Hypothalamus (tissue), 51 donors: ENCODE results near the gene PFDN1.

Experiments
- DNase-seq, 51 donors: peaks; one replicate each; lab custom pipeline; 2025; lab: John Stamatoyannopoulos, UW

The PFDN1 gene

DNA sequence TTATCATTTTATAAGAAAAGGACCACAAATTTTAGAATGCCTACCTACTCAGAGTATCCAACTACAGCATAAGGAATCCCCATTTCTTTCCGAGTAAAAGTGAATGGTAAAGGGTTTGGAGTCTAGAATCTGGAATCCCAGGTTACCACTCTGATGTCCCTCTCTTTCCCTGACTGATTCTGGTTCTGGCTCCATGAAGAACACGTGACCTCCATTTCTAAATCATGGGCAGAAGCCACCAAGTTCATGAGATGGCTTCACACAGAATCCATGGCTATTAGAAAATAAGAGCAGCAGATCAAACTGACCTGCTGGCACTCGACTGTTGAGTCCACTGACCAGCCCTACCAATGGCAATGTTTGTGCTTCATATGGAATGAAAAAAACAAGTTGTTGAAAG, 40.7 kb downstream of the PFDN1 start:
- DNase-seq = no peak

DNA sequence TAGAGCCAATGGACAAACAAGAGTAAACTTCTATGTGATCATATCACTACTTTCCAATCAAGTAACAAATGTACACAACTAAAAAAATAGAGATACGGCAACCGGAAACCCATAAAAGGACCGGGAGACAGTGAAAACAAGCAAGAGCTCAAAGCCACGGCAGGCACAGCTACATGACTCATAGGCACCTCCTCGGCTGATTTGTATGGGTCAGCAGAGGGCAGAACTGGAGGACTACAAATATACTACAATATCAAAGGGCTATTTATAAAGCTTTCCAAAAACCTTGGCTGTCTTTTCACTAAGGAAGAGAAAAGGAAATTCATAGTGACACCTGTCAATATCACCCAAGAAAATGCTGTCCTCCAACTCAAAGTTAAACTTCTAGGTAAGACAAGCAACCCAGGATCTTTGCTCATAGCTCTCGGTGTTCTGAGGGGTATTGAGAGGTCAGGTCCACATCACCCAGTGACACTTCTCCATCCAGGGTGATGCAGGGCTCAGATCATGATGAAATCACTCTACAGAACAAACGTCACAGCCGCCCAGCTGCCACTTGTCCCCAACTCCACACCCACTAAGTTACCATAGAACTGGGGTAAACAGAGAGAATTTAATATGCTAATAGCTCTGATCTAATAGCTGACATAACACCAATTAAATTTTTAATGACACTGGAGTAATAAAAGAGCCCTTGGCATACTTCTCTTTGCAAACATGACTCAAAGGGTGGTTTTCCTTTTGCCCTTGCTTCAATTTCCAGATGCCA, 41.3 kb downstream of the PFDN1 start:
- peak in 26 of 51 donors; percentile 10 to 69 (median 36) for DNase-seq

DNA sequence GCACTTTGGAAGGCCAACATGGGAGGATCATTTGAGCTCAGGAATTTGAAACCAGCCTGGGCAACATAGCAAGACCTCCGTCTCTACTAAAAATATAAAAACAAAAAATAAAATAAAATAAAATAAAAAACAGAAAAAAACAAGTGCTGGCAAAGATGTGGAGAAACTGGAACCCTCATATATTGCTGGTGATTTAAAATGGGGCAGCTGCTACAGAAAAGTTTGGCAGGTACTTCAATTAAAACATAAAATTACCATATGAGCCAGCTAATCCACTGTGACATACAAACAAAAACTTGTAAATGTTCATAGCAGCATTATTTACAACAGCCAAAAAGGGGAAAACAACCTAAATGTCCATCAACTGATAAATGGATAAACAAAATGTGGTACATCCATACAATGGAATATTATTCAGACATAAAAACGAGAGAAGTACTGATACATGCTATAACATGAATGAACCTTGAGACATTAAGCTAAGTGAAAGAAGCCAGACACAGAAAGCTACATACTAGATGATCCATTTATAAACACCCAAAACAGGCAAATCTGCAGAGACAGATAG, 42.7 kb downstream of the PFDN1 start:
- no peak for DNase-seq

DNA sequence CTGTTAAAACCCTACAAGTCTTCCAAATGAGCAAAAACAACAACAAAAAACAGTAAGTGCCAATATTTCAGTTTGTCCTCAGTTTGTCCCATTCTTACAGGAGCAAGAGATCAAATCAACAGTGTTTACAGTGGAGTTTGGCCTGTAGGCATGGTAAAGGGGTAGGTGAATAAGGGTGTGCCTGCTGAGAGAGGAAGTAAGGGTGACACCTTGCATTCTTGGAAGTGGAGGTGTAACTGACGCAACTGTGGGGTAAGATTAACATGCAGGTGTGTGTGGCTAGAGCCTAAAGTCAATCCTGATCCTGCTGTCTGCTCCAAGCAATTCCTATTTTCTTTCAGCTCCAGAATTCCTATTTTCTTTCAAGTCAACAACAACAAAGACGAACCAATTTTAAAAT, 43.4 kb downstream of the PFDN1 start:
- DNase-seq = no peak

DNA sequence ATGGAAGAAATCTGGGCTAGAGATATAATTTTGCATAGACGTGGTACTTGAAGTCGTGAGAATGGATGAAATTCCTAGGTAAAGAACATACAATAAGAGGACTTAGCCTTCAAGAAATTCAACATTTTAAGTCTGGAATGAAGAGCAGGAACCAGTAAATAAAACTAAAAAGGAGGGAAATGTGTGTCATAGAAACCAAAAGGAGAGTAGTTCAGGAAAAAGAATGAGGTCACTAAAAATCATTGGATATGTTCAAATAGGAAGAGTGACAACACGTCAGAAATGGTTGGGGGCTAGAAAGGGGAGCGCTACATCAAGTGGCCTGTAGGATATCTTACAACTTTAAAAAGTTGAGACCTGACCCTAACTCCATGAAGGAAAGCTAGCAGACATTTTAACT, 44.0 kb downstream of the PFDN1 start:
- DNase-seq = no peak

DNA sequence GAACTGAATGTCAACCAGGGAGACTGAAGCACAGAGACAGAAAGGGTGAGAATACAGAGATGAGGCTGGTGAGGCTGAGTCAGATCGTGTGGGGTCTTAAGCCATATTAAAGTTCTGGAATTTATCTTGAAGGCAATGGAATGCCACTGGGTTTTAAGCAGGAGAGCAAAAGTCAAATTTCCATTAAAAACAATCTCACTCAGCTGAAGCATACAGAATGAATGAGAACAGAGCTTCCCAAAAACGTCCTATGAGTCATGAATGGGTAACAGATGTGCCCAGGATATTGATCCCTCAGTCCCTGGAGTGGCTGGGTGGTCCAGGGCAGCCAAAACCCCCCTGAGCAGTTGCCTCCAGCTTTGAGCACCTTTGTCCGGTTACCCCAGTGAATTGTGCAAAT, 44.9 kb downstream of the PFDN1 start:
- no peak for DNase-seq

DNA sequence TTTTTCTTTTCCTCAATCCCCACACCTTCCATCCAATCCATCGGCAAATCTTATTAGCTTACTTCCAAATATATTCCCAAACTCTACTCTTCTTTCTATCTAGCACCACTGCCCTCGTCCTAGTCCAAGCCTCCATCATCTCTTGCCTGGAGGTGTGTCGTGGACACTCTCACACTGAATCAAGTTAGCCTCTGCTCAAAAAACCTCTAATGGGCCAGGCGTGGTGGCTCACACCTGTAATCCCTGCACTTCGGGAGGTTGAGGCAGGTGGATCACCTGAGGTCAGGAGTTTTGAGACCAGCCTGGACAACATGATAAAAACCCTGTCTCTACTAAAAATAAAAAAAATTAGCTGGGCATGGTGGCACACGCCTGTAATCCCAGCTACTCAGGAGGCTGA, 46.2 kb downstream of the PFDN1 start:
- DNase-seq = no peak

DNA sequence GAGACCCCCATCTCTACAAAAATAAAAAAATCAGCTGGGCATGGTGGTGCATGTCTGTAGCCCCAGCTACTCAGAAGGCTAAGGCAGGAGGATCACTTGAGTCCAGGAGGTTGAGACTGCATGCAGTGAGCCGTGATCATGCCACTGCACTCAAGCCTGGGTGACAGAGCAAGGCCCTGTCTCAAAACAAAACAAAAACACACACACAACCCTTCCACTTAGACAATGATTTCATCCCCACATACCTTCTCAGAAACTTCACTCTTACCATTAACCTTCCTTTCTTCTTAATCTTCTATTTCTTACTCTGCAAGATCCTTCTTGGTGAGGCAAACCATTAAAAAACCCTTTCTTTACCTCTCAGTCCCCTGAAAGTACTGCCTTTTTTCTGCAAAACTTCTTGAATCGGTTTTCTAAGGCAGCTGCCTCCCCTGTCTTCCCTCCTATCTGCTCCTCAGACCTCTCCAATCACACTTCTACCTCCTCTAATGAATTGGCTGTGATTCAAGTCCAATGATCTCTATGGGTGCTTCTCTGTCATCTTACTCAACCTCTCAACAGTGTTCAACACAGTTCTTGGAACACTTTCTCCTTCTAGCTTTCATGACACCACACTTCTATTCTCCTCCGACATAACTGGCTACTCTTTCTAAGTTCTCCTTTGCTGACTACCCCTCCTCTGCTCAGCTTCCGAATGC, 47.3 kb downstream of the PFDN1 start:
- DNase-seq = no peak

DNA sequence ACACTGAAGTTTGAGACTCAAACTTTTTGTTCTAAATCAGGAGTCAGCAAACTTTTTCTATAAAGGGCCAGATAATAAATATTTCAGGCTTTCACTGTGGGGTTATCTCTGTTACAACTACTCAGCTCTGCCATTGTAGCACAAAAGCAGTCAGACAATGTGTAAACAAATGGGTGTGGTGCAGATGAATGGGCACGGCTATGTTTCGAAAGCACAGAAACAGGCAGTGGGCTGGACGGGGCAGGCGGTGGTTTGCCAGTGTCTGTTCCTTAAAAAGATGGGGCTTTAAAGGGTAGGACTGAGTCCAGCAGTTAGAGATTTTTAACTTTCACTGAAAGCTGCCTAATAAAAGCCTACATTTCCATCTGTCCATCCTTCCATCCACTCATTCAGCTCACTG, 48.9 kb downstream of the PFDN1 start:
- DNase-seq = no peak

DNA sequence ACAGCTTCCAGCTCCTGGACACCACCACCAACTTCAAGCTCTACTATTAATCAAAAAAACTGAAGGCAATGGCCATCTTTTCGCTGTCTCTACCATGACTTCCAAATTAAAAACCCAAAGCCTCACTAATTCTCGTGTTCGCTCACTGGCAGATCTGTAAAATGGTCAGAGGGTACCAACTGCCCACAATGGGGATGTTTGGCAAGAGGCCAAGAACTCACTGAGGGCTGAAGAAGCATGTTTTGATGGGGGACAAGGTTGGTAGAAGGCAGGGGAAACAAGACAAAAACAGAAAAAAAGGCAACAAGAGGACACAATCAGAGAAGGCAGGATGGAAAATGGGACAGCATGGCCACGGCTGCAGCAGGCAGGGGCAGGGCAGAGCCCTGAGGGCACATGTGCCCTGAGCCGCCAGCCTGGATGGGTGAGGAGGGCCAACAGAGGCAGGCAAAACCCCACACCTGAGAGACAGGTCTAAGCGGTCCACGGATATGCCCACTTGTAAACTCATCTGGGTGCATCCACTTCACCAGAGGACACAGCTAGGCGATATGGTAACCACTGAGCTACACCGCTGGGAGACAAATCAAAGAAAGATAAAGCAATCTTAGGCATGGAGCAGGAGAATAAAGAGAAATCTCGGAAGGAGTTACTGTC, 50.3 kb downstream of the PFDN1 start:
- DNase-seq = no peak

DNA sequence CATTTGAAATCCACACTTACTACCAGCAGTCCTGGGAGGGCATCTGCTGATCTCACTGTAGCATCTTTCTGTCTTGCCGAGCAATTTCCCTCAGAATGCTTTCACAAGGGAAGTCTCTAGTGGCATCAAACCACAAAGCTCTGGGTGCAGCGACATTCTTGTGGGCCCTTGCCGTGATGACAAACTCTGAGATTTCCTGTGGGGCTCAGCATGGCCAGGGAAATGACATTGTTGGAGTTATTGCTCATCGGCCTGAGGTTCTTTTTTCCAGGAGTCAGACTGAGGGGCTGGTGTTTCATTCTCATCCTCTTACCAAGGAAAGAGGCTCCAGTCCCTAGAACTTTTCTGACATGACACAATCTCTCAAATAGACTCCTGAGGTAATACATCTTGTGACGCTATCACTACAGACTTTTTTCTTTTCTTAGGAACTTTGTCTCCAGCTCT, 51.4 kb downstream of the PFDN1 start:
- no peak for DNase-seq

DNA sequence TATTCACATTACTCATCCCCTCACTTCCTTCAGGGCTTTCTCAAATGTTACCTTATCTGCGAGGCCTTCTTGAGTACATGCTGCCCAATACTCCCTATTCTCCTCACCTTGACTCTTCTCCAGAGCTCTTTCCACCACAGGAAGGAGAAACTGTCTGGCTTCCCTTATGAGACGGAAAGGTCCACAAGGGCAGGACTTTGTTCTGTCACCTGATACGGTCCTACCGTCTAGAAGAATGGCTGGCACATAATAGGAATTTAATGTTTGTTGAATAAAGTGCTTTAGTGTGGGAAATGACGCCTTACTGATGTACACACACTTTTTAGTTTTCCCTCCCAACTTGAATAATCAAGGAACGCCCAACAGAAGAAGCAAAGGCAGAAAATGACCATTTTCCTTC, 52.5 kb downstream of the PFDN1 start:
- DNase-seq = no peak

DNA sequence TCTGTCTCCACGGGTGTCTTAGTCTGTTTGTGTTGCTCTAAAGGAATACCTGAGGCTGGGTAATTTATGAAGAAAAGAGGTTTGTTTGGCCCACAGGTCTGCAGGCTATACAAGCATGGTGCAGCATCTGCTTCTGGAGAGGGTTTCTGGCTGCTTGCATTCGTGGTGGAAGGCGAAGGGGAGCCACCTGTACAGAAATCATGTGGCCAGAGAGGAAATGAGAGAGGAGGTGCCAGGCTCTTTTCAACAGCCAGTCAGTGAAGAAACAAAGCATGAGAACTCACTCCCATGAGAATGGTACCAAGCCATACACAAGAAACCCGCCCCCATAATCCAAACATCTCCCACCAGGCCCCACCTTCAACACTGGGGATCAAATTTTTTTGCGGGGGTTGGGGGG, 53.4 kb downstream of the PFDN1 start:
- DNase-seq = no peak

DNA sequence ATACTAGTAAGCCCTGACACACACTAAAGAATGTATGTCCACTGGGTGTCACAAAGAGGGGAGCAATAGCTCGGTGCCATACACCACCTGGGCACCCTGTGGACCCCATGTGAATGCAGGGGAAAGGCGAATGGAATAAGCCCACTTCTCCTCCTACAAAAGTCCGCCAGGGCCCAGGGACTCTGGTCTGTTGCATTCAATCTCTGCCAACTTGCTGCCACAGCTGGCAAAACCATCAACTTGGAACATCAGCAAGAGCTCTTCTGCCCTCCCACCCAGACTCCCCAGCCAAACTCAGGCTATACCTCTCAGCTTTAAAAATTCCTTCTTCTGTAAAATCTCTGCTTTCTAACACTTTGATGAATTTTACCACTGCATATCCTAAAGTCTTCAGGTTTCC, 54.5 kb downstream of the PFDN1 start:
- no peak for DNase-seq

DNA sequence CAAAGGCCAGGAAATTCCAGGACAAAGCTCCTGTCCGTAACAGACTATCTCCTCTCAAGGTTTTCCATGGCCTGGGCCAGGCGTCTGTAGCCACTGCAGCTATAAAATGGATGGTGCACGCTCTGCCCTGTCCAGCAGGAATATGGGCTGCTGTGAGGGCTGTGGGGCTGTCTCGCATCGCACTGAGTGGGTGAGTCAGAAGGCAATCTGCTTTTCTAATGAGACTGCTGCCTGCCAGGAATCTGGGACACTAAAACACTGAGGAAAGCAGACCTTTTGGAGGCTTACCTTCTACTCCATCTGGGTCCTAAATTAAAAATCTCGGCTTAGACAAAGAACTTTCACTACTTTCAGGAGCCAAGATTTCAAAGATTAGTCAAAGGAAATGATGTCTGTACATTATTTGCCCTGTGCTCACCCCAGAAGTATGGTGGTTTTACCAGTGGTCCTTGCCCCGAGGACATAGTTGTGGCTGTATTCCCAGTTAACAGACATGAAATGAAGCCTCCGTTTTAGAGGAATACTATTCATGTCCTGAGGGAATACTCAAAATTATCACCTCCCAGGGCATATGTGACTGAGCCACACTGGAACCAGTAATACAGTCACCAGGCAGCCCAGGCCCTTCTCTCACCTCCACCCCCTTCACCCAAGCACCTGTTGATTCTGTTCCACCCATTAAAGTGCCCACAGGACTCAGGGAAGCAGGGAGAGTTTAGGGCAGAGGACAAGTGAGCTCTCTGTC, 56.4 kb downstream of the PFDN1 start:
- peak in 24 of 51 donors; percentile 4 to 60 (median 27) for DNase-seq

DNA sequence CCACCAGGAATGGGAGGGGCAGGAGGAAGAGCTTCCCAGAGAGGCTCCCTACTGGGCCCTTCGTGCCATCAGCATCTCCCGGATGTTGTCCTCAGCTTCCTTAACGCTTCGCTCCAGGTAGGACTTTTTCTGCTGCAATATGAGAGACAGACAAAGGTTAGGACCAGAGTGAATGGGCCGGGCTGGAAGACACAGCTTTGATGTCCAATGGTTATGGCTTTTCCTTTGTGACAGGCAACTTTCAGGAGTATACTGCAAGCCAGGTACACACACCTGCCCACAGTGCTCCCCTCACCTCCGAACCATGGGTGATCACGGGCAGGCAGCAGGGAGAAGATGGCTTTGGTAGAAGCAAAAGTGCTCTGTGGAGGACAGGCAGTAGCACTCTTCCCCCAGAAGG, 57.0 kb downstream of the PFDN1 start:
- no peak for DNase-seq

DNA sequence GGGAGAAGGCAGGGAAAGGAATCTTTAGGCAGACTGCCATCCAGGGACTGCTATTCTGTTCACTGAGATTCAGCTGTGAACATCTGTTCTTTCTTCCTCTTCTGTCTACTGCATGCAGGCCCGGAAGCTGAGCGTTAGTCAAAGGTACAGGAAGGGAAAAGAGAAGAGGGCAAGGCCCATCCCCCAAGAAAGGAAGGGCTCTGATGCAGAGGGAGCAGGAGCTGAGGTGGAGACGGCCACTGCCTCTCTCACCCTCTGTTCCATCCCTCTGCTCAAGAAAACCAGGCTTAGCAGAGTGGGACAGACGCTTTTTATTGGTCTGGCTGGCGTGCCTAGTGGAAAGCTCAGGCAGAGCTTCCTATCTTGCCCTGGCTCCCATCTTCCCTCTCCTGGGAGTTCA, 57.6 kb downstream of the PFDN1 start:
- no peak for DNase-seq

DNA sequence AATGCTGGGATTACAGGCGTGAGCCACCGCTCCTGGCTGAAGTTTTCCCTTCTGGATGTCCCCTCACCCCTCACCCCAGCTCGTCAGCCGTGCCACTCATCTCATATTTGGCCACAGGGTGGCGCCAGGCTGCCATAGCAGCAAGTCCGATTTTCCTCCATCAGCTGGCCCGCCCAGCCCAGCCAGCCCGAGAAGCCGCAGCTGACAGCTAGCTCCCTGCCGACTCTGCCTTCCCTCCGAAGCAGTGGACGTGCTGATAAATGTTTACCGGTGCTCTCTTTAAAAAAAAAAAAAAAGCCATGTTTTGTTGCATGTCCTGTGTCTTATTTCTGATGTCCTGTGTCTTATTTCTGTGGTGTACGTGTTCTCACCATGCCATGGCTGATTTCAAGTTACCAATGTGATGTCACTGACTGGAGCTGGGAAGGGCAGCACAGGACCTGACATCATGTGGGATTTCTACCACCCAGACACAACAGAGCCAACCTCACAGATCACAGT, 58.3 kb downstream of the PFDN1 start:
- DNase-seq = peak; percentile 18 to 93 (median 79)

DNA sequence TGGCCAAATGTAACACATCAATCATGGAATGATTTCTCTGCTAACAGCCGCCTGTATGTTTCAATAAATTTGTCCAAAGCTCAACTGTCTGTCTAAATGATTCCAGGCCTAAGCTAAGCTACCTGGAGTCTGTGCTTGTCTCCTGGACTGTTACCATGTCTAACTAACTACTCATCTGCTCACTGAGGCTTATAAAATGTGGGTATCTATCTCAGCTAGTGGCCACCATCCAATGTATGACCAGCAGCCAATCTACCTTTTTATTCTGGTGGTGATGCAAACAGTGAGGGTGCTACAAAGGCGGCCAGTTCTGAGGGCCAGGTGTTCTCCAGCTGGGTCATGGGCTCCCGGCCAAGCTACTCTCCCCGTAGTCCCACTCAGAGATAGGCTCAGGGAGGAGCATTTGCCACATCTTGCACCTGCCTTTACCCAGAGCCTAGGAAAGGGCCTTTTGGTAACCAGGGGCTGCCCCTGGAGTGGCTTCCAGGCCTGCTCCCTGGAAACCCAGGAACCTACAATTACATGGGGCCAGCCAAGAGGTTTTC, 59.1 kb downstream of the PFDN1 start:
- no peak for DNase-seq

DNA sequence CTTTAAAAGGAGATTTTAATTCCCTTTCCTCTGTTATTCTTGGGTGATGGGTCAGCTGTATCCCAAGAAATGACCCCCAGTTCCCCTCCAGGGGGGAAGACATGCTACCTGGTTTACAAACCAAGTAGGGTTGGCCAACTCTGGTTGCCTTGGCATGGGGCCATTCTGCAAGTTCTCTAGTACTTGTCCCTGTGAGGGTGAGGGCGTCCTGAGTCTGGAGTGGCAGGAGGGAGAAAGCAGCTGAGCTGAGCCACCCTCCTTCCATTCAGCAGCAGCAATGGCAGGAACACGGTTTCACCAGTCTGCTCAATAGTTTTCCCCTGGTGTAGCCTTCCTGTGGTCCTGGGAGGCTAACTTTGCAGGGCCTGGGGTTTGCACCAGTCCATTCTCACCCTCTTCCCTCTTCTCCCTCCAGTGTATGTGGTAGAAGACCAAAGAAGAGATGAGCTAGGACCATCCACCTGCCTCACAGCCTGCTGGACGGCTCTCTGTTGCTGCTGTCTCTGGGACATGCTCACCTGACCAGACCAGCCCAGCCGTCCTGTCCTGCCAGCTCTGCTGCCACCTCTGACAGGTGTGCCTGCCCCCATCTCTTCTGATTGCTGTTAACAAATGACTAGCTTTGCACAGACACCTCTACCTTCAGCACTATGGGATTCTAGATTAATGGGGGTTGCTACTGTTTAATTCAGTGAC, 59.9 kb downstream of the PFDN1 start:
- no peak for DNase-seq
